ENCODE measurements around the gene SLC16A9.

DNA sequence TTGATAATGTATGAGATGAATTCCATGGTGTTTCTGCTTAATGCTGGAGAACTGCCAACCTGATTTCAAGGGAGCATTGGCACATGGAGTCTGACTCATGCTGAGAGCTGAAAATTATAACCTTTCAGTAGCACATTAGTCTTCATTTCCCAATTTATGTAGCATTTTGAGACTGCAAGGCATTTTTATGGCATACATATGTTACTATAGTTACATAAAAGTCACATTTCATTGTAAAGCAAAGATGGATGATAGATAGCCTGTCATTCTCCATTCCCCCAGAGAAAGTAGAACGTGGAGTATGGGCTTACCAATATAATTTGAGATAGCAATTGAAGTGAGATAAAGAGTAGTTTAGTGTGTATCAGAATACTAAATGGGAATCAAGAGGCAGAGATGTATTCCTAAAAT is 103.1 kb downstream of the SLC16A9 start:
- TF ChIP-seq, protein P1, sequence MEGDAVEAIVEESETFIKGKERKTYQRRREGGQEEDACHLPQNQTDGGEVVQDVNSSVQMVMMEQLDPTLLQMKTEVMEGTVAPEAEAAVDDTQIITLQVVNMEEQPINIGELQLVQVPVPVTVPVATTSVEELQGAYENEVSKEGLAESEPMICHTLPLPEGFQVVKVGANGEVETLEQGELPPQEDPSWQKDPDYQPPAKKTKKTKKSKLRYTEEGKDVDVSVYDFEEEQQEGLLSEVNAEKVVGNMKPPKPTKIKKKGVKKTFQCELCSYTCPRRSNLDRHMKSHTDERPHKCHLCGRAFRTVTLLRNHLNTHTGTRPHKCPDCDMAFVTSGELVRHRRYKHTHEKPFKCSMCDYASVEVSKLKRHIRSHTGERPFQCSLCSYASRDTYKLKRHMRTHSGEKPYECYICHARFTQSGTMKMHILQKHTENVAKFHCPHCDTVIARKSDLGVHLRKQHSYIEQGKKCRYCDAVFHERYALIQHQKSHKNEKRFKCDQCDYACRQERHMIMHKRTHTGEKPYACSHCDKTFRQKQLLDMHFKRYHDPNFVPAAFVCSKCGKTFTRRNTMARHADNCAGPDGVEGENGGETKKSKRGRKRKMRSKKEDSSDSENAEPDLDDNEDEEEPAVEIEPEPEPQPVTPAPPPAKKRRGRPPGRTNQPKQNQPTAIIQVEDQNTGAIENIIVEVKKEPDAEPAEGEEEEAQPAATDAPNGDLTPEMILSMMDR (IDR thresholded peaks at IDR 0.05; ENCODE audit: borderline replicate concordance, extremely low read depth, low read length, poor library complexity, severe bottlenecking), result no peak
- TF ChIP-seq EZH2 (IDR thresholded peaks at IDR 0.05; ENCODE audit: borderline replicate concordance, low read depth, low read length, severe bottlenecking), result no peak
